Stimulated activated CD4-positive, alpha-beta T cell treated with anti-CD3 and anti-CD28 coated beads, Interleukin-4, amount 100 ng/mL, for 48 hours (primary cell): ENCODE data around the gene MACROD2.

Source experiments
- DNase-seq, 2 donors: peaks; one replicate each; pipeline ENCODE4 v3.0.0-alpha.2; 2020; ENCODE audit warnings: low read depth in 2 of 2

The MACROD2 gene

DNA sequence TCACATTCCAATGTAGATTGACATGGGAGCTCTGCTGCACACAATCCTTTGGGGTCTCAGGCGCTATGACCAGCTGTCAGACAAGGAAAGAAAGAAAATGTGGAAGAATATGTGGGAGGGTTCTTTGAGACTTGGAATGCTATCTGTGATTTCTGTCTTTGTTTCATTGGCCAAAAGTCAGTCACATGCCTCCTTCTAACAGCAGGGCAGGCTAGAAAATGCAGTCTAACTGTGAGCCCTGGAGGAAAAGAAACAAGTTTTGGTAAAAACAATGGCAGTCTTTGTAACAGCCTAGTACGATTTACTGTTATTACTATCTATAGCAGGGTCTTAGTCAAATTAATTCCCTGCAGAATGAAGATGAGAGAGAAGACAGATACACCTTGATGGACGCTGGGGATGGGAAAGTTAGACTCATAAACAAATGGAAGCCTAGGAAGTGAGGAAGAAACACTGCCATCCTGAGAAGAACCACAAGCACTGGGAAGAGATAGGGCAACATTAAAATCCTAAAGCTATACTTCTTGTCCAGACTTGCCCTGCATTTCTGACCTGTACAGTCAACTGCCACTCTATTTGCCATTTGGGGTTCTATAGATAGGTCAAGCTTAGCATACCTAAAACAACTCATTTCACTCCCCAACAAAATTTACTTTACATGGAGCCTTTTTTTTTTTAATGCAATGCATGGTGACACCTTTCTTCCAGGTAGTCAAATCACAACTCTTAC, 1744.9 kb downstream of the MACROD2 start:
- no peak for DNase-seq

DNA sequence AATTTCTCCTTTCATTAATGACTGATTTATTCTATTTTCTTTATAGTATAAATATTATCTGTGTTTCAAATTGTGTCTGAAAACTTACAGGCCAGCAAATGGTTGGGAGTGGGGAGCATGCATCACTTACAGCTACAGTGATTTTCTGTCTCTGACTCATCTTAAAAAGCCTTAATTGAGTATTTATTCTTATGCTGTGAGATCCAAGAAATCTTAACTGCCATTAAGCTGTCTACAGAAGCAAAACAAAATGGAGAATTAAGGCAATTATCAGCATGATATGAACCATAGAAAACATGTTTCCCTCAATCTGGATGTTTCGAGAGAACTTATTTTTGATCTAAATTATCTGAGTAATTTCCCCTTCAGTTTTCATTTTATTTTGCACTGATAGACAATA, 1746.8 kb downstream of the MACROD2 start:
- no peak for DNase-seq

DNA sequence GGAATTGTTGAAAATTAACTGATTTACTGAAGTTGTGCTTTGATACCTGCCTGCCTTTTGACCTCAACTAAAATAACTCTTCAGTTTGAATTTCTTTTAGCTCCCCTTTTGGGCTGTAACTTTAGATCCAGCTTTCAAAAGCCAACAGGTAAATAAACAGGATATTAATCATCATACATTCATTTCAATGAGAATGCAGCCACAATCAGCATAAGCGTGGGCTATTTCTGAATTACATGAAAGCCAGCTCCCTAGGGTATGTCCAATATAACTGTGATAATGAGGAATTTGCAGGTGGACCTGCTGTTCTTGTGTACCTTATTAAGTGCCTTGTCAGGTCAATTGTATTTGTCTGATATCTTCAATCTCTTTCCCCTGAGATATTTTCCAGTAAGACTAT, 1747.3 kb downstream of the MACROD2 start:
- DNase-seq: no peak

DNA sequence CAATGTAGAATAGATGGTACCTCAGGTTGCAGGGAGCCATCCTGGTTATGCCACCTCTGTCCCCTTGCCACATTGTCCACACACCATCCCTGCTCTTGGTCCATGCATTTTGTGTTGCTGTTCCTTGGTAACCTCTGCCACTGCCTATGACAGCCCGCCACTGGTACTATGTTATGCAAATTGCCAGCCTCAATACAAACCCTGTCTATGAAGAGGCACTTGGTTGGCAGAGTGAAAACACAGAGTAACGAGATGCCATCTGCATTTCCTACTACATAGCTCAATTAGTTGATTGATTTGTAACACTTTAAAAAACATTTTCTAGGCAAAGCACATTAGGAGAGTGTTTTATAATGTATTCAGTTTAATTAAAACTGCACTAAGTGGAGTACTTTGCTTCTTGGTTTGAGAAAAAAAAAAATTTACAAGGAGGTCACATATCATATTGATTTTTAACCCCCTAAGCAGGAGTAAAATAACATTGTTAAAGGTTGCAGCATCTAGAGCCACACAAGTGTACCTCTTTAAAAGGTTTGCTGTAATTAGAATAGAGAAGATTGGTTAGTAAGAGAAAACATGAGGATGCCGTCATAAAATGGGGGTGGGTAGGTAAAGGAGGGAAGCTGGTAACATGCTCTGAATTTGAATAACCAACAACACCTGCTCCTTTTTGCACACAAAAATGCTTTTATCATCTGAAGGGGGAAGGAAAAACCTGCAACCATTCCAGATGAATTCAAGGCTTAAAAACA, 1760.9 kb downstream of the MACROD2 start:
- DNase-seq: no peak

DNA sequence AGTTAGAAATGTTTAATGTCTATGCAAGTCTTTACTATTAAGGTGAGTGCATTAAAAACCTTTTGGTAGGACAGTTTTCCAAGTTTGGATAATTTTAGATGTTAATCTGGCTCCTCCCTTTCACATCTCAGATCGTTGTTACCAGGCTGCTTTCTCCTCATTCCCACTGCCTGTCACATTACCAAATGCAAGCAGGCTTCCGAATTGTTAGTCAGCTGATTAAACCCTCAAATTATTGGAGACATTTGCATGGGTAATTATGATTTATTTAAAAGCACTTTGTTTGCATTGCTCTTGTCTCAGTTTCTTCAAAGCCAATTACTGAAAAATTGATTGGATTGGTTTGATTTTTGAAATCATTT, 1761.4 kb downstream of the MACROD2 start:
- DNase-seq: no peak

DNA sequence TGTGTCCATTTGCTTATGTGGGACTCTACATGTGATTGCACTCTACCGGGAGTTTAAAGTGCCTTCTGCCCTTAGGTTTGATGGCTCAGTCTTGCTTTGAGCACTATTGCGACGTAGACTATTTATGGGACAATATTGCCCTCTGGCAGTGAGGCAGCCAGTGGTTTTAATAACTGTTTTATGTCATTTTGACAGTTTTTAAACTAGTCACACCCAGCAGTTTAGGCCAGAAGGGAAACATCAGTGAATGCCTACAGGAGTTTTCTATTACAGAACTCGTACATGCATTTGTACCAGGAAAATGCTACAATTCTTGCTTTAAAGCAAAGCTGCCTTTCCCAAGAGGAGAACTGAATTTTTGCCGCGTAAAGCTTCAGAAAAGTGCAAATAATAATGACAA, 1764.3 kb downstream of the MACROD2 start:
- DNase-seq: no peak

DNA sequence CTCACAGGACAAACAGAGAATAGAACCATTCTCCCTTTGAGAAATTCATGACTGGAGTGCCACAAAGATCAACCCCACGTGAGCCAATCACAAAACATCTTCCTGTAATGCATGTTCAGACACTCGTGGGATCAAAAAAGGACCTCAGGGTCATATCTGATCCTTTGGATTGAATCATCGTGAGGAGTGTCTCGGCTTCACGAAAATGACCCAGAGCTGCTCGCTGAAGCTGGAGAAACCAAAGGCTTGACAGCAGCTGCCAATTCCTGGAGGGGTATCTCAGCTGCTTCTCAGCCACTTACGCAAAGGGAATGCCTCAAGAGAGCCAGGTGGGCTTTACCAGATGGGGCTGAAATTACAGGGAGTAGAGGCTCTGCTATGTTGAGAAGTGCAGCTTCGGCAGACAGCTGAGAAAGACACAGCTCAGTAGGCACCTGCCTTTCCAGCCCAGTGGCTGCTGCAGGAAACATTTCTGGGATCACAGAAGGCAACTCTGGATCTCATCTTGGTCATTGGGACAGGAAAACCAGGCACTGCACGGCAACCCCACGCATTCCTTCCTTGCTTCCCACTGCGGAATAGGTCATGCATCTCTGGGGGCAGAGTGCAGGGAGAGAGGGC, 1764.8 kb downstream of the MACROD2 start:
- DNase-seq: no peak

DNA sequence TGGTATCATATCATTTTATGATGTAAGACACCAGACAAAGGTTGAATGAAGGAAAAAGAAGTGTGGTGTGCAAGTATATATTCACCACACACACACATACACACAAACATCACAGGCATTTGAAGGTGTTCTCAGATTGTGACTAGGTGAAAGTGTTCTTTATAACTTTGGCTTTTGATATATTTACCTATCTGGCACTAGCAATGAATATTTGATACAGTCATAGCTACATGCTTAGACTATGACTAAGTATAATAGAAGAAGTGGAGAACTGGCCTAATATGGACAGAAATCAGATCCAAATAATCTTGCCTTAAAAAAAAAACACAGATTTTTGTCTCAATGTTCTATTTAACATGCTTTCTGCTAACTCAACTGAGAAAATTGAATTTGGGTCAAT, 1768.0 kb downstream of the MACROD2 start:
- DNase-seq: no peak

DNA sequence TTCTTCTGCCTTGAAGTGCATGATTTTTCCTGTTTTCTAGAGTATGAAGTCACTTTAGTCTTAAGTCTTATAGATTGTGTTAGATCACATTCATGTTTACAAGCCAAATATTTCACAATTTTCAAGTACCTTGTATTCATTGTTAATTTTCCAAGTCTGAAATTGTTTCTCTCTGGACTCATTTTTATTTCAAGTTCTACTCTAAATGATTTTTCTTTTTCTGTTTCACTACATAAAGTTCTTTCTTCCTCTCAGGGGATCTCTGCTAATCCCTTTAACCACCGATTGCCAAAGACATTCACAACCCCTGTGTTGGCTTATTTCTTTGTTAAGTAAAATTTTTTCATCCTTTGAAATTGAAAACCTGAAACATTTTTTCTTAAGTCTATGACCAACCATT, 1772.3 kb downstream of the MACROD2 start:
- no peak for DNase-seq

DNA sequence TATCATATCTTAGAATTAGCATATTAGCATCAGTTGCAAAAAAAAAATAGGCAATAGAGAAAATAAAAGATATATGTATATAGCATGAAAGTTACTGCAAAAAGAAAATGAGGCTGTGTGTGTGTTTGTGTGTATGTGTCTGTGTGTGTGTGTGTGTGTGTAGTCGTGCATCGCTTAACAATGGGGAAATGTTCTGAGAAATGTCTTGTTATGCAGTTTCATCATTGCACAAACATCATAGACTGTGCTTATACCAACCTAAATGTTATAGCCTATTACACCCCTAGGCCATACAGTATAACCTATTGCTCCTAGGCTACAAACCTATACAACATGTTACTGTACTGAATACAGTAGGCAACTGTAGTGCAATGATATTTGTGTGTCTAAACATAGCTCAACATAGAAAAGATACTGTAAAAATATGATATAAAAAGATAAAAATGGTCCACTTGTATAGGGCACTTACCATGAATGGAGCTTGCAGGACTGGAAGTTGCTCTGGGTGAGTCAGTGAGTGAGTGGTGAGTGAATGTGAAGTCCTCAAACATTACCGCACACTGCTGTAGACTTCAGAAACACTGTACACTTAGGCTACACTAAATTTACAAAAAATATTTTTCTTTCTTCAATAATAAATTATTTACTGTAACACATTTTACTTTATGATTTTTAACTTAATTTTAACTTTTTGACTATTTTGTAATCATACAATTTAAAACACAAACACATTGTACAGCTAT, 1772.9 kb downstream of the MACROD2 start:
- DNase-seq: no peak

DNA sequence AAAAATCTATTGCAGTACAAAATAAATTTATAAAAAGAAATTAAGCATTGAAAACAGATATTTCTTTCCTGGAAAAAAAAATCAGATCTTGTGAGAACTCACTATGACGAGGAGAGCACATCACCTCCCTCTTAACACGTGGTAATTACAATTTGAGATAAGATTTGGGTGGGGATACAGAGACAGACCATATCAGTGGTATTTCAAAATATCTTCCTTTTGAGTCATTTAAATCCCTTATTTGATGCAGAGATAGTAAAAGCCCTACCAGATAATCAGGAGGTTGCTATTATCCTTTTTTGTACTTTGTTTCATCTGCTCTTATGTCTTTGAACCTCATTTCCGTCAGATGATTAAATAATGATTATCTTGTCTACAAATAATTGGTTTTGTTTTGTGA, 1777.5 kb downstream of the MACROD2 start:
- no peak for DNase-seq

DNA sequence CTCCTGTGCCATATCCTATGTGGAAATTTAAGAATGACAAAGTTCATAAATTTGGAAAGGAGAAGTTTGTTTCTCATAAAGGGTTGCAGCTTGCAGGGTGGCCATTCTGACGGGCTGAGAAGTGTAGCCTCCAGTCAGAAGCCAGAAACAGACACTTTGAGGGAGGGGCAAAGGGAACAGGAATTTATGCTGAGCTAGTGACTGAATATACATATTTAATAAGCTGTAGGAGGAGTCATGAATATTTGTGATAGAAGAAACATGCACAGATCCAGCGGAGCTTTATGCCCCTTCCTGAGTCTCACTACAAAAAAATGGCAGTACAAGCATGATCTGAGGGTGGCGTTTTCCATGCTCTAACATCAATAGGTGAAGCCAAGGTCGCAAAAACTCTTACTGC, 1779.6 kb downstream of the MACROD2 start:
- DNase-seq: no peak

DNA sequence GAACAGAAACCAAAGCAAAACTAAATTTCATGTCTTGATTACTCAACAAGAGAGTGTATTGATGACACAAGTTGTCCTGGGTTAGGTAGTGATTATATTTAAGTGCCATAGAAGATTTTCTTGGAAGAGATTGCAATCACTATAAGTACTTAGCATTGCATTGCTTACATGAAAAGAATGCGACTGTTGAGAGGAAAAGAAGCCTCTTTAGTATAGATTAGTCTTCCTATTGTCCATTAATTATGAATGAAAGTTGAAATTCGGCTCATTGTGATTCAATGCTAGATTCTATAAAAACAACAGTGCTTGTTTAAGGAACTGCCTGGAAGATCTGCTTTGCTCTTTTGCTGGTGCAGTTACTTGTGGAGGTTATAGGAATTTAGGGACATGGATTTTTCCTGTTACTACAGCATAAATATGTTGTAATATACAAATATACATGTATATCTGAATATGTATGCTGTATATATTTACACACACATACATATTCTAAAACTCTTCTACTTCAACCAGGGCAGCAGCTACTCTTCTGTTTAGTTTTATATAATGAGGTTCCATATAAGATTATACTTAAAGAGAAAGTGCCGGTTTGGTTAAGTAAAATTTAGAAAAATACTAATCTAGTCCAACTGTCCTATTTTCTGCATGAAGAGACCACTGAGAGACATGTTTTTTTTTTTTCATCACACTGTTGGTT, 1781.6 kb downstream of the MACROD2 start:
- no peak for DNase-seq

DNA sequence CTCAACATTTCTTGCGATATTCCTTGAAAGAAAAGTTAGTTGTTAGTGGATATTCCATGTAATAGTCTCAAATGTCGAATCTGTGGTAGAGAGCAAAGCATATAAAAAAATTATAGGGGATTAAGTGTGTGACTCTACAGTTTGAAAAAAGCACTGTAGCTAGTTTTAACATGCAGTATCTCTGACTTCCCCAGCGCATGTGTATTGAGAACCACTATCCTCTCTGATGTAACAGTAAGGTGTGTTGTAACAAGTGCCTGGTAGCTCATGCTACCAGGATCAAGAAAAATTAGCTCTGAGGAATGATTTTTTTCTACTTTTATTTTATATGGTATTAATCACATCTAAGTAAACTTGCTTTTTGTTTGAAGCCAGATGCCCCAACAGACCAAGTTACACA, 1788.7 kb downstream of the MACROD2 start:
- no peak for DNase-seq

DNA sequence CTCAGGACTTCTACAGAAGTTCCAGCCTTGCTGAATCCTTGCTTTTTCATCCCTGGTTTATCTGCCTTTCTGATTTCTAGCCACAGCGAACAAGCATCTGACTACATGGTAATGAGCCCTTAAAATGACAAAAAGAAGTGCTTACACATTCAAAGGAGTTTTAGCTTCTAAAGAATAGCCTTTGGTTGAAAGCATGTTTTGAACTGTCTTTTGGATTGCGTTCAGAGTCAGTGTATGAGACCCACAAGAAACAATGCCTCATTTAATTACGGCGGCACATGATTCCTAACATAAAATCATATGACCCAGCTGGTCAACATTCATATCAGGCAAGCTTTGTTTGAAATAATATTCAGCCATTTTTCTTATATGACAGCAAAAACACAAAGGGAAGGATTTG, 1793.8 kb downstream of the MACROD2 start:
- DNase-seq: no peak

DNA sequence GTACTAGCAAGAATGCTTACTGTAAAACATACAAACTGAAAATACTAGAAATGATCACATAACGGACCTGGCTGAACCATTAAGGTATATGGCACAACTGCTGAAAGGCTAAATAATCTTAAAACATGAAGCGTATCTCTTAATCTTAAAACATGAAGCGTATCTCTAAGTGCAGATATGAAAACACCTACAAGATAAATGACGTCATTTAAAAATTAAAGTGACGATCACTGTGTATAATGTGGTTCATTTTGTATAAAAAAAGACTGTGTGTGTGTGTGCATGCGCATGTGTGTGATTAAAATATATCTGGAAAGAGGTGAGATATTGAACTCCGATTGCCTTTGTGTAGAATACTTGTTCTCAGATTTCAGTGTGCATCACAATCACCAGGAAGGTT, 1797.5 kb downstream of the MACROD2 start:
- no peak for DNase-seq

DNA sequence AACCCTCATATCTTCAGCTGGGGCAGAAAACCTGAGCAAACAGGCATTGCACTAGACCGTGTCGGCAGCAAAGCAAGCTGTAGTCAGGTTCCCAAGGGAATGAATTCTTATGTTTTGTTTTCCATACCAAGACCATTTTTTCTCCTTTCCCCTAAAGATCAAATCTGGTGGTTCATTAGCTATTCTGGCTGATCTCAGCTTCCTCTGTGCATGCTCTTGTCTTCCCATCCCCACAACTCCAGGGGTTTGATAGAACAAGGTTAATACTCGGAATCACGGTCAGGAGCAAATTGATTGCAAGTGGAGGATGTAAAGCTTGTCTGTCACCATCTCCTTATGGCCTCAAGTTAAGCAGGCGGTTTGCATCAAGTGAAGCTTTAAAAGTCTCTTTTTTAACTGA, 1799.1 kb downstream of the MACROD2 start:
- DNase-seq: no peak

DNA sequence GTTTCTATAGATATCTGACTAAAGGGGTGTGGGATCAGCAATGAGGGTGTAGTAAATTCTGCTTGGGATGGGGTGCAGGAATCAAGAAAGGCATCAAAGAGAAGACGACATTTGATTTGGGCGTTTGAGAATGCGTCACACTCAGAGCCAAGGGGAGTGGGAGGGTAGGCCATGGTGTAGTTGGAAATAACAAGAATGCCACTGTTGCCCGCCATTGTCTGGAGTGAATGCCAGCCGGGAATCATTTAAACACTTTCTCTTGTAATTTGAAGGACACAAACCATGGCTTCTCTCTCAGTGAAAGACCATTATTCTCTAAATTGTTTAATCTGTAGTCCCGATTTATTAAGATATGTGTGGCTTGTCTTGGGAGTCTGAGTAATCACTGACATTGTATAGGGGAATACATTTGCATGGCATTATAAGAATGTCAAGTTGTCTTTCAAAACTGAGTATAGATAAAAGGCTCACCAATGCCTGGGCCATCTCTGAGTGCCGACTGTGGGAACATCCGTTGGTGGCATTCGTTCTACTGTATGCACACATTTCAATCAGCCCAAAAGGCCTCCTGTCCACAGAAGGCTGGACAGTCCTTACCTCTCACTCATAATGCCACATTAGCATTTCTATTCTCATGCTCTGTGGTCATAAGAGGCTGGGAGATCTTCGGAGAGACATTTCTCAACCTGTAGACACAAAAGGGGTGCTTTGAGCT, 1800.1 kb downstream of the MACROD2 start:
- no peak for DNase-seq

DNA sequence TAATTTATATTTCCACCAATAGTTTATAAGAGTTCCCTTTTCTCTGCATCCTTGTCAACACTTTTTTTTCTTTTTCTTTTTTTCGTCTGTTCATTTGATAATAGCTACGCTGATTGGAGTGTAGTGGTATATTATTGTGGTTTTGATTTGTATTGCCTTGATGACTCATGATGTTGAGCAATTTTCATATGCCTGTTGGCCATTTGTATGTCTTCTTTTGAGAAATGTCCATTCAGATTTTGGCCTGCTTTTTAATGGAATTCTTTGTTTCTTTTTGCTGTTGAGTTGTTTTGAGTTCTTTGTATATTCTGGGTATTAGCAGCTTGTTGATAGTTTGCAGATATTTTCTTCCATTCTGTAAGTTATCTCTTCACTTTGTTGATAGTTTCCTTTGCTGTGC, 1804.6 kb downstream of the MACROD2 start:
- no peak for DNase-seq

DNA sequence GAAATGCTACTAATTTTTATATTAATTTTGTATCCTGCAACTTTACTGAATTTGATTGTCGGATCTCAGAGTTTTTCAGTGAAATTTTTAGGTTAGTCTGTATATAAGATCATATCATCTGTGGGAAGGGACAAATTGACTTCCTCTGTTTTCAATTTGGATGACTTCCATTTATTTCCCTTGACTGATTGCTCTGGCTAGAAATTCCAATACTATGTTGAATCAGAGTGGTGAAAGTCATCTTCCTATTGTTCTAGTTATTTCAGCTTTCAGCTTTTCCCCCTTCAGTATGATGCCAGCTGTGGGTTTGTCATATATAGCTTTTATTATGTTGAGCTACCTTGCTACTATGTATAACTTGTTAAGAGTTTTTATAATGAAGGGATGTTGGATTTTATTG, 1806.7 kb downstream of the MACROD2 start:
- no peak for DNase-seq

DNA sequence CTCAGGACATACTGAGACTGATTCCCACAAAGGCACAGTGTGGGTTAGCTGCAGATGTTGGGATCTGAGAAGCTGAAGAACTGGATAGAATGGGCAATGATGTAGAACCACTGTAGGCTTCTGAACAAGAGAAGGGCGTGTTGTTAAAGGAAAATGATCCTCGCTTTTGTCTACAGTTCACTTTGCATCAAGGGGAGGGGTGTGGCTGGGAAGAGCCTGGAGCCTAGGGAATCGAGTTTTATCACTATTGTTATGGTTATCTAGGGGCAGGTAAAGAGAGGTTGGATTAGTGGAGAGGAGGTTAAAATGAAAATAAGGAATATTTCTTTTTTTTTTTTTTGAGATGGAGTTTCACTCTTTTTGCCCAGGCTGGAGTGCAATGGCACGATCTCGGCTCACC, 1809.8 kb downstream of the MACROD2 start:
- no peak for DNase-seq
